NCI-H2107 treated with DMSO at 0.1 percent for 48 hours (cell line): Measurements from ENCODE around the gene ESYT2.

ENCODE experiments used
- DNase-seq: peaks from one replicate; lab custom pipeline; 2025; ENCODE audit not compliant: unreplicated experiment; lab: John Stamatoyannopoulos, UW

The ESYT2 gene

GRCh38 chr7:158729646-158730382 is 99.5 kb downstream of the ESYT2 start:
- DNase-seq: no peak

- no peak for DNase-seq
Measured at GRCh38 chr7:158728911-158729645, 100.2 kb downstream of the ESYT2 start.

- no peak for DNase-seq
Measured at GRCh38 chr7:158727690-158728089, 101.6 kb downstream of the ESYT2 start.

DNA sequence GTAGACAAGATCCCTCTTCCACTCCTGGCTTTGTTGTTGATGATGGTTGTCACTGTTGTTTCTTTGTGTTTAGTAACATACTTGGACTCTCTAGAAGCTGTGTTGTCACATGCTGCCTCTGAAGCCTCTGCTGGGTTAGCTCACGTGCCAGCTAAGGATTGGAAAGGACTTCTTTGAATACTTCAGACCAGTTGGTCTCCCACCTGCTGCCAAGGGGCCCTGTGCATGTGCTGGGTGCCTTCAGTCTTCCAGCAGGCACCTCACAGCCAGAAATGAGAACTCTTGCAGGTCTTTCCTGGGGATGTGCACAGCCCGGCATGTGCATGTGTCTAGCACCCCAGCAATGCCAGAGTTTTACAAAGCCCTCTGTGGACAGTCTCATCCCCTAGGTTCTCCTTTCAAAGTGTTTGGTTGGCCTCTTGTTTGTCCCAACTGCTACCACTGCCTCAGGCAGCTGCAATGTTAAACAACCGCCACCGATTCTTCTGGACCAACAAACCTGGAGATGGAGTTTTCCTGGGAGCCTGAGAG is 103.0 kb downstream of the ESYT2 start:
- no peak for DNase-seq

DNA sequence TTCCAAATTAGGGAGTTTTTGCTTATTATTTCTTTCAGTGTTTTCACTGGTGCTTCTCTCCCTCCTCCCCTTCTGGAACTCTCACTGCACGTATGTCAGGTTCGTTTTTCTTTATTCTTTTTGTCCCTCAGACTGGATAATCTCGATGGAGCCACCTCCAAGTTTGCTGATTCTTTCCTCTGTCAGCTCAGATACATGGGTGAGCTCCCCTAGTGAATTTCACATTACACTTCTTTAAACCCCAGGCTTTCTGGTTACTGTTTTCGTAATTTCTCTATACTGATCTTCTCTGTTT is 103.9 kb downstream of the ESYT2 start:
- no peak for DNase-seq

DNA sequence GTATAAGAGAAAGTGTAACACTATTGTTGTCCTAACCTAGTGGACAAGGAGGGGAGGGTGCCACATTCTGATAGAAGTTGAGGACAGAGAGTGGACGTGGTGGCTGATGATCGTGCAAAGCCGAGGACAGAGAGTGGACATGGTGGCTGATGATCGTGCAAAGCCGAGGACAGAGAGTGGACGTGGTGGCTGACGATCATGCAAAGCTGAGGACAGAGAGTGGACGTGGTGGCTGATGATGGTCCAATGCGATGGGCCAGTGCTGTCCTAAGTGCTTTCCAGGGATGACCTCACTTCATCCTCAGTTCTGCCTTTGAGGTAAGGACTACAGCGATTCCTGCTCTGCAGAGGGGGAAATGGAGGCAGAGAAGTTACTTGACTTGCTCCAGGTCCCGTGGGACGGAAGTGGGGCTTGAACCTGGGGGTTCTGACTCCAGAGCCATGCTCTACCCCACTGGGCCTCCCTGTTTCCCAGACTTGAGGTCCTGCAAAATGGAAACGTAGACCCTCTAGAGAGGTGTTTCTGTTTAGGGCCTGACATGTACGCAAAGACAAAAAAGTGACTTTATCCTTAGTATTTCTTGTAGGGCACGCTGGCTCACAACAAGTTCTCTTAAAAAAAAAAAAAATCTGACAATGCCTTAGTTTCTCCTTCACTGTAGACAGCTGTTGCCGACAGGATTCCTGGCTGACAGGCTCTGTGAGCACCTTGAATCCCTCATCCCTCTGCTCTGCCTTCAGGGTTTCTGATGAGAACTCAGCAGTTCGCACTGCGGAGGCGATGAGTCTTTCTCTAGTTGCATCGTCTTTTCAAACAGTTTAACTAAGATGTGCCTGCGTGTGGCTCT is 104.4 kb downstream of the ESYT2 start:
- DNase-seq: no peak

GRCh38 chr7:158723714-158724385 is 105.5 kb downstream of the ESYT2 start:
- no peak for DNase-seq

- no peak for DNase-seq
Measured at GRCh38 chr7:158723266-158723665, 106.0 kb downstream of the ESYT2 start.

DNA sequence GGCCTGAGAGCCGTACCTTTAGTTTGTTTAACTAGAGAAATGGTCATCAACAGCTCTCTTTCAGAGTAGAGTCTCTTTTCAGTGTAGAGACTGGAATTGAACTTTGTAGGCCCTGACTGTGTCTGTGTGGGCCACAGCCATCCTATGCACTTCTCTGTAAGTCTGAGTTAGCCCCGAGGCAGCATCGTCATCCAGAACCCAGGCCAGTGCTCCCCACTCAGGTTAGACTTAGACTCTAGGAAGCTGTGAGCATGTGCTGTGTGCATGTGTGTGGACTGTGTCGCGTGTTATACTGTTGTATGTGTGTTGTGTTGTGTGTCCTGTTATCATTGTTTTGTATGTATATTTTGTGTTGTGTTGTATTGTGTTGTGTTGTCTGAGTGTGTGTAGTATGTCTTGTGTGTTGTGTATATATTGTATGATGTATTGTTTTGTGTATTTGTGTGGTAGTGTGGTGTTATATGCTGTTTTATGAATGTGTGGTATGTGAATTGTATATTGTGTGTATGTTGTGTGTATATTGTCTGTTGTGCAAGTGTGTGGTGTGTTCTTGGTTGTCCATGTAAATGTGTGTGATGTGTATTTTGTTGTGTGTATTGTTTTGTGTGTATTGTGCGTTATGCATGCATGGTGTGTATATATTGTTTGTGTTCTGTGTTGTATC is 106.6 kb downstream of the ESYT2 start:
- no peak for DNase-seq

DNA sequence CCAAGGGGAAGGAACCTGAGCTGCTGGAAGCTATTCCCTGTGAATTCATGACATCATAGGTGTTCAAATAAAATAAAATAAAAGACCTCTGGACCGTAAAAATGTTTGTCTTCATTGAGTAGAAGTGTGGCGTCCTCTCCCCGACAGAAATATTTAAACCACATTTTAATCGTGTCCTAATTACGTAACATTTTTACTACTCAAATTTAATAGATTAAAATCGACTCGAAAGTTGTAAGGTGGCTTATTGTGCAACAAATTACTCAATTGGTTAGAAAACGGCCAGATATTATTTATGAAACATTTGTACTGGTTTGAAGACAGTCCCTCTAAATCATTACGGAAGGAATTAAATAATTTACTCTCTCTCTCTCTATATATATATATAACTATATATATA is 109.2 kb downstream of the ESYT2 start:
- no peak for DNase-seq

DNA sequence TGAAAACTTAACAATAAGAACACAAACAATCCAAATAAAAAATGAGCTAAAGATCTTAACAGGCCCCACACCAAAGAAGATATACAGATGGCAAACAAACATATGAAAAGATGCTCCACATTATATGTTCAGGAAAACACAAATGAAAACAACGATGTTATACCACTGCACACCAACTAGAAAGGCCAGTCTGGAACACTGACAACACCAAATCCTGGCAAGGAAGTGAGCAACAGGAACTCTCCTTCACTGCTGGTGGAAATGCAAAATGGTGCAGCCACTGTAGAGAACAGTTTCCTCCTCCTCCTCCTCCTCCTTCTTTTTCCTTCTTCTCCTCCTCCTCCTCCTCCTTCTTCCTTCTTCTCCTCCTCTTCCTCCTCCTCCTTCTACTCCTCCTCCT is 112.5 kb downstream of the ESYT2 start:
- no peak for DNase-seq

DNA sequence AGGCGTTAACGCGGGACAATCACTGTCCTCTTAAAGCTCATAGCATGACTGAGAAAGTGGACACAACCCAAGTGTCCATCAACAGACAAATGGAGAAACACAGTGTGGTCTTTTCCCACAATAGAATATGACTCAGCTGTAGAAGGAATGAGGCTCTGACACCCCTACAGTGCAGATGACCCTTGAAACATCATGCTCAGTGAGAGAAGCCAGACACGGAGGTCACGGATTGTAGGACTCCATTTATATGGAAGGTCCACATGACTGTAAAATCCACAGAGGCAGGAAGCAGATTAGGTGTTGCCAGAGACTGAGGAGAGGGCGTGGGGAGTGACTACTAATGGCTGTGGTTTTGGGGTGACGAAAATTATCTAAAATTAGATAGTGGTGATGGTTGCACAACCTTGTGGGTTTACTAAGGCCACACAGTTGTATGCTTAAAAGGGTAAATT is 118.6 kb downstream of the ESYT2 start:
- no peak for DNase-seq

DNA sequence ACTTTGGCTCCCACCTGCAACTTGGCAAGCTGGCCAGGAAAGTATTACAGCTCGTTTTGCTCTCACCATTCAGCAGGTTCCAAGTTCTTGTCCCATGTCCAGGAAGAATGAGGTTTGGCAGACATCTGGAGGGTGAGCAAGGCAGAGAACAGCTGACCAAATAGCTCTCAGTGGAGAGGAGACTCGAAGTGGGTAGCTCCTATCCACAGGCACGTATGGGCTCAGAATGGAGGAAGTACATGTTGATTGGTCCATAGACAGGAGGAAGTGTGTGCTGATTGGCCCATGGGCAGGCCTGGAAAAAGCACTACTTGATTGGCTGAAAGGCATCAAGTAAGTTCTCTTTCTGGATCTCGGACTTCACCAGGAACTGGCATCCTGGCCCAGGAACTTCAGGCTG is 121.7 kb downstream of the ESYT2 start:
- DNase-seq: no peak

DNA sequence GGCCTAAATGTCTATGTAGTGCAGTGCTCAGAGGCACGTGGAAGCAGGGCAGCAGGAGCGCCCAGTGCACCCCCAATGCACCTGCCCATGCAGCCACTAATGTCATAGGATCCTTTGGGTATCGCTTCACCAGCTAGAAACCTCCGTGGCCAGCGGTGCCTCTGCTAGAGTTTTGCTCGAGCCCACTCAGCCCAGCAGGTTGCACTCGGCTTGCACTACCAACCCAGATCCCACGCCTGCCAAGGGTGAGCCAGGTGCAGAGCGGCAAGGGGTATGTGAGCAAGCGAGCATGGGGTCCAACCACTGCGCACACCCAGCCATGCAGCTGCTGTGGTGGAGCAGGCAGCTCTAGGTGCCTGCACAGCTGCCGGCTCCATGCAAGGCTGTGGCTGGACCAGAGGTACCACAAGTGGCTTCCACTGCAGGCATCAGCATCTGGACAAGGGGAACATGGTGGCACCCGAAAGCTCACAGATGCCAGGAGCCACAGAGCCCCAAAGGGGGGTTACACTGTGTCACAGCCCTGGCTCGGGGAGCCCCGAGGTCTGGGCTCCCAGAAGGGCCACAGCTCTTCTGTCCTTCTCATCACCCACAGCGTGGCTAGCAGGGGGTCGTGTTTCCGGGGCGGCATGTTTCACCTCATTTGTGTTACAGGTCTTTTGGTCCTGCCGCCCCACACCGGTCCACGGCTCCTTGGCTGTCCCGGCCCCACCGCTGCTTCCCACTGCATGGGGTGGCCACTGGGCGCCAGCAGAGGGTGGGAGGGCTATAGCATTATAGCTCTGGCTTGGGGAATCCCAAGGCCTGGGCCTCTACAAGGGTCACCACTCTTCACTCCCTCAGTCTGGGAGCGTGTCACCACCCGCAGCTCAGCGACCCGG is 122.4 kb downstream of the ESYT2 start:
- no peak for DNase-seq

DNA sequence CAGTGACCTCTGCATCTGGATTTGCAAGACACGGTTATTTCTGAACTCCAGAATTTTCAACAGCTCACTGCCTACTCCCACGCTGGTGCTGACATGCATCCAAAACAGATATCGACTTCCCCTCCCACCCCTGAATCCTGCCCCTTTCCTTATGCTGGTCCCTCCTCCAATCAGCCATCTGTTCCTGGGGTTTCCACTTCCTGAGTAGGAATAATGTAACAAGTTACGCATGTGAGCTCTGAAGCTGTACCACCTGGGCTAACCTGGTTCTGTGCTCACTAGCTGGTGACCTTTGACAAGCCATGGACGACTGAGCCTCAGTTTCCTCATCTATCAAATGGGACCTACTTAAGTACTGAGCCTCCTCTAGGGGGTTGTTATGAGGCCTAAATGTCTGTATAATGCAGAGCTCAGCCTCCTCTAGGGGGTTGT is 123.0 kb downstream of the ESYT2 start:
- no peak for DNase-seq

DNA sequence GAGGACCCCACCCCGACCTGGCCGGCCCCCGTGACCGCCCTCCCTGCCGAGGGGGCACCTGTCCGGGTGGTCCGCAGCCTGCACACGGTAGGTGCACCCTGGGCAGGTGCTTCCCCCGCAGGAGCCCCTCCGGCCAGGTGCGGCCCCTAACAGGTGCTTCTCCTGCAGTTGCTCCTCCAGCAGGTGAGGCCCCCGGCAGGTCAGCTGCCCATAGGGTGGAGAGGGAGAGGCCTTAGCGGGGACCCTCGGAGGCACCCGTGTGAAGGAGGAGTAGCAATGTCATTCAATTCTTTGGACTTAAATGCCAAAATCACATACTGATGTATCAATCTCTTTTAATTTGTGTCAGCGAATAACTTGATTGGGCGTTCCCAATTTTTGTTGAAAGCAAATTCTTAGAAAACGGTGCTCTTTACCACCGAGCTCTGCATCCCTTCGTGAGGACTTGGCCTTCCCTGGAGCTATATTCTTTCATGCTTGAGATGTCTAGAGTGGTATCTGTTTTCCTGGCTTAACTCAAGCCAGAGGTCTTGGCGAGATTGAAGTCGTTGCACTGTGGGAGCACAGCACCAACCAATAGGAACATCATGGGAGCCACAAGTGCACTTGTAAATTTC is 124.0 kb downstream of the ESYT2 start:
- DNase-seq: peak; percentile 49

DNA sequence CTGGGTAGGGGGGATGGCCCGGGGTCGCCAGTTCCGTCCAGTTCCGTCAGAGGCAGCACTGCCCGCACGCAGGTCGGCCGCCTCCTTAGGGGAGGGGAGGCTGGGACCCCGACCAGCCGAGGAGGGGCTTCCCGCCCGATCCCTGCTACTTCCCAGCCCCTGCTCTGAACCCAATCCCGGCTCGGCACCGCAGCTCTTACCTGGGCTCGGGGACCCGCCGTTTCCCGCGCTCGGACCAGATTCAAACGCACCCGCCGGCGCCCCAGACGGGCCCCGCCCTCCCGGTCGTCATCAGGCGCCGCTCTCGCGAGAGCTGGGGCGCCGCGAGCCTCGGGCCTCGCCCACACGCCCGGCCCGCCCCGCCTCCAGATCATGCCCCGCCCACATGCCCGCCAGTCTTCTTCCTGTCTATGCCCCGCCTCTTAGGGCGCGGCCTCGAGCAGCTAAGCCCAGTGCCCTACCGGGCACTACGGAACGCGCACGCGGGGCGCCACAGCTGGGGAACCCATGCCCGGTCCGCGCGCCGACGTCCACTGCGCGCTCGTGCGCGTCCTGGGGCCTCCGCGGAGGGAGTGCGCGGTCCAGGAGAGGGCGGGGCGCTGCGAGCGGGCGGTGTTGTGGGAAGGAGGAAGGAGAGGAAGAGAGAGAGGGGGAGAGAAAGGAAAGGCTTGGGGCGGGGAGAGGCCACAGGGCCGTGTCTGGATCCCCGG is 124.6 kb downstream of the ESYT2 start, which contains the start of gene NCAPG2:
Gene NCAPG2, minus strand, starts transcription at position 281 of the 710 bp plus-strand sequence. CDS start 2,905 bp downstream, outside the sequence.
- peak; percentile 95 for DNase-seq
